NOMO-1 treated with DMSO at 0.1 percent for 48 hours (cell line): ENCODE results near the gene LPIN2.

ENCODE experiments used
- DNase-seq: peaks from one replicate; lab custom pipeline; 2025; ENCODE audit not compliant: unreplicated experiment; lab: John Stamatoyannopoulos, UW

LPIN2 gene

GRCh38 chr18:2964361-2965010 lies 48.5 kb downstream of the LPIN2 start:
- no peak for DNase-seq
